GM12872 (cell line): ENCODE results near the gene WDR11.

ENCODE experiments used
- CTCF ChIP-seq: IDR thresholded peaks from 3 replicates; pipeline ENCODE4 v1.5.1; 2011; ENCODE audit warnings: low read depth, mild to moderate bottlenecking, low read length, moderate library complexity; ENCODE audit not compliant: insufficient read depth

The WDR11 gene

GRCh38 chr10:120941501-120941900, 90.3 kb downstream of the WDR11 start:
- TF ChIP-seq CTCF = no peak

- TF ChIP-seq CTCF = peak; percentile 89
Measured at GRCh38 chr10:120942806-120943413, 91.7 kb downstream of the WDR11 start.

- no peak for TF ChIP-seq CTCF
Measured at GRCh38 chr10:120943542-120943941, 92.4 kb downstream of the WDR11 start.

GRCh38 chr10:120944586-120945125, 93.5 kb downstream of the WDR11 start:
- TF ChIP-seq CTCF = no peak

- no peak for TF ChIP-seq CTCF
Measured at GRCh38 chr10:120945182-120945581, 94.0 kb downstream of the WDR11 start.

GRCh38 chr10:120945801-120946302, 94.7 kb downstream of the WDR11 start:
- TF ChIP-seq CTCF = no peak

GRCh38 chr10:120946497-120946896, 95.3 kb downstream of the WDR11 start:
- TF ChIP-seq CTCF = no peak
